ENCODE data around the gene ACE2. TPM values are rescaled to one million over a fixed set of nuclear protein-coding genes. Genes with fewer than 3 reads are reported as not detected.

The ACE2 gene
- polyA plus RNA-seq, 4 donors, result 42.0 to 389 (median 98.5) TPM

DNA sequence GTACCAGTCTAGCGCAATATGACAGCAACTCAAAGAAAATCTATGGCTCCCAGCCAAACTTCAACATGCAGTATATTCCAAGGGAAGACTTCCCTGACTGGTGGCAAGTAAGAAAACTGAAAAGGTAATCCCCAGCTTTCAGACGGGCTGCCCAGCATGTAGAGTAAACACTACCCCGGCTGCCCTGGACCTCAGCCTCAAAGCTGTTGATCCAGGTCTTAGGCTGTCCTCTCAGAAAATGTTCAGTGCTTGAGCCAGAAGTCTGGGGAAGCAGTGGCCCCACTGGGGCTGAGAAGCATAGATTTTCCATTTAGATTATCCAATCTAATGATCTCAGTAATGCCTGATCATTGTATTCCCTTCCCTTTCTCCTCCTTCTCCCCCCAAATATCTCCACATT lies 78.3 kb downstream of the ACE2 start:
- Histone ChIP-seq H3K27ac (ENCODE audit: low read depth in 1 of 3, low read length in 2 of 3) (no peak overlapping the region), H3K4me3 (ENCODE audit: low read depth in 1 of 3, low read length in 3 of 3) (no peak overlapping the region), H3K36me3 (ENCODE audit: control insufficient read depth in 3 of 3, insufficient read depth in 2 of 3, low read depth in 1 of 3, low read length in 3 of 3) (peaks cover 0 to 1% (median 0%) of the 10 kb centered on the region in 3 donors), H3K4me1 (ENCODE audit: control insufficient read depth in 3 of 3, insufficient read depth in 2 of 3, low read depth in 1 of 3, low read length in 2 of 3) (no peaks in the 10 kb centered on the region), H3K9me3 (ENCODE audit: control insufficient read depth in 2 of 2, insufficient read depth in 1 of 2, low read depth in 1 of 2, low read length in 1 of 2) (no peaks in the 10 kb centered on the region), H3K27me3 (ENCODE audit: control insufficient read depth in 3 of 3, insufficient read depth in 3 of 3, low read length in 3 of 3) (no peaks in the 10 kb centered on the region)
- DNase-seq, result no peak
- WGBS, 3 donors, result 79 to 92% (median 82%) methylated on average over 3 of the region's 3 CpGs
- no peak for FAIRE-seq

DNA sequence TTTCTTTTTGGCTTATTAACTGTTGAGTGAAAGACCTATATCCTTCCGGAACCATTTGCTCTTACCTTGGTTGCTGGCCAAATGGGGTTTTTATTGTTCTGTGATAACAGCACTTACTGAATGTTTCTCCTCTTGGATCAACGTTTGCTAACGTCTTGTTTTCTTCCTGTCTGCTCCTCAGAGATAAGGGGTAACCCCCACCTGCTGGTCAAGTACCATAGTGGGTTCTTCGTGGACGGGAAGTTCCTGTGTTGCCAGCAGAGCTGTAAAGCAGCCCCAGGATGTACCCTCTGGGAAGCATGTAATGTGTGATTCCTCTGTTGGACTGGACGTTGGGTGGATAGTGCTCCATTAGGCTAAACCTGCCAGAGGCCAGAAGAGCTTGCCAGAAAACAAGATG lies 84.8 kb downstream of the ACE2 start:
- FAIRE-seq (no peak), DNase-seq (peak in 1 of 2 donors; percentile 28)
- no peaks in the 10 kb centered on the region for H3K4me1 ChIP-seq (ENCODE audit: control insufficient read depth in 3 of 3, insufficient read depth in 2 of 3, low read depth in 1 of 3, low read length in 2 of 3)
- H3K36me3 ChIP-seq (ENCODE audit: control insufficient read depth in 3 of 3, insufficient read depth in 2 of 3, low read depth in 1 of 3, low read length in 3 of 3), result peaks cover 0 to 2% (median 1%) of the 10 kb centered on the region in 3 donors
- H3K9me3 ChIP-seq (ENCODE audit: control insufficient read depth in 2 of 2, insufficient read depth in 1 of 2, low read depth in 1 of 2, low read length in 1 of 2), result no peaks in the 10 kb centered on the region
- 2 to 18% (median 10%) methylated on average over 6 of the region's 6 CpGs for WGBS, 3 donors
- peak overlapping the region in 1 of 3 donors; percentile 14 for H3K27ac ChIP-seq (ENCODE audit: low read depth in 1 of 3, low read length in 2 of 3)
- H3K27me3 ChIP-seq (ENCODE audit: control insufficient read depth in 3 of 3, insufficient read depth in 3 of 3, low read length in 3 of 3), result no peaks in the 10 kb centered on the region
- H3K4me3 ChIP-seq (ENCODE audit: low read depth in 1 of 3, low read length in 3 of 3), result no peak overlapping the region

DNA sequence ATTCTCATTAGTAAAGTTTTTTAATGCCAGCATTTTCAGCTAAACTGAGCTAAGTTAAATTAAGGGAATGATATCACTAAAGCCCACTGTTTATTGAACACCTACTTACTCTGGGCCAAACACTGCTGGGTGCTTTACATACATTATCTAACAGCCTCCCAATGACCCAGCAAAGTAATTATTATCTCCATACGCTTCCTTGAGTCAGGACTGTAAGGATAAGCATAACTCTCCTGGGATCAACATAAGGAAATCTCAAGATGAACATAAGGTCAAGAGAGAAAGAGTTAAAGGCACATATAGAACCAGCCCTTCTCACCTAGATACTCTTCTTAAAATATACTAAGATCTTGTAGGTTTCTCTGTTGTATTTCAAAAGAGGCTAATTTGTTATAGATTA lies 86.5 kb downstream of the ACE2 start:
- H3K9me3 ChIP-seq (ENCODE audit: control insufficient read depth in 2 of 2, insufficient read depth in 1 of 2, low read depth in 1 of 2, low read length in 1 of 2), result no peaks in the 10 kb centered on the region
- FAIRE-seq (no peak), DNase-seq (no peak)
- H3K4me1 ChIP-seq (ENCODE audit: control insufficient read depth in 3 of 3, insufficient read depth in 2 of 3, low read depth in 1 of 3, low read length in 2 of 3), result no peaks in the 10 kb centered on the region
- peaks cover 0 to 2% (median 0%) of the 10 kb centered on the region in 3 donors for H3K36me3 ChIP-seq (ENCODE audit: control insufficient read depth in 3 of 3, insufficient read depth in 2 of 3, low read depth in 1 of 3, low read length in 3 of 3)
- H3K27me3 ChIP-seq (ENCODE audit: control insufficient read depth in 3 of 3, insufficient read depth in 3 of 3, low read length in 3 of 3), result no peaks in the 10 kb centered on the region
- no peak overlapping the region for H3K4me3 ChIP-seq (ENCODE audit: low read depth in 1 of 3, low read length in 3 of 3)
- 58 to 92% (median 74%) methylated on average over 1 of the region's 1 CpG for WGBS, 3 donors
- no peak overlapping the region for H3K27ac ChIP-seq (ENCODE audit: low read depth in 1 of 3, low read length in 2 of 3)

DNA sequence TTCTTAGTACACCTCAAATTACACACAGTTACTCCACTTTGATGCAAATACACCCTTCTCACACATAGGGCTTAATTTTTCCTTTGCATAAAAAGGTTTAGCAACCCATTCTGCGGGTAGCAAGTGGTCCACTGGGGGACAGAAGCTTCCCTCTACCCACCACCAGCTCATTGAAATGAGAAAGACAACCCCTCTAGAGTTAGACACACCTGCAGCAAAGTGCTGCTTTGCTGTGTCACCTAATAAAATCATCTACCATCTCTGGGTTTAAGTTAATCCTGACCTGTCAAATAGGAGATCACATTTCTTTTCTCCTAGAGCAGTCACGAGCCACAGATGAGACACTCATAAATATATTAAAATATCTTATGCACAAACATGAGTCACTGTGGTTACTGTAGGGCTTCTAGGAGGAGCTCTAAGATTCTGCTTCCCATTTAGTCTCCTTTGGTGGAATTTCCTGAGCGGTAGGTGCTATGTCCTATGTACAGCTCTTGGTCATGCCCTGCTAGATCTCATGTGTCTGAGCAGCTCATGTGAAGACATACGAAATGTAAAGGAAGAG lies 88.3 kb downstream of the ACE2 start:
- no peaks in the 10 kb centered on the region for H3K27me3 ChIP-seq (ENCODE audit: control insufficient read depth in 3 of 3, insufficient read depth in 3 of 3, low read length in 3 of 3)
- FAIRE-seq (no peak), DNase-seq (no peak)
- H3K4me1 ChIP-seq (ENCODE audit: control insufficient read depth in 3 of 3, insufficient read depth in 2 of 3, low read depth in 1 of 3, low read length in 2 of 3), result no peaks in the 10 kb centered on the region
- peaks cover 0 to 2% (median 0%) of the 10 kb centered on the region in 3 donors for H3K36me3 ChIP-seq (ENCODE audit: control insufficient read depth in 3 of 3, insufficient read depth in 2 of 3, low read depth in 1 of 3, low read length in 3 of 3)
- WGBS, 3 donors, result 65 to 86% (median 81%) methylated on average over 4 of the region's 4 CpGs
- no peak overlapping the region for H3K4me3 ChIP-seq (ENCODE audit: low read depth in 1 of 3, low read length in 3 of 3)
- H3K27ac ChIP-seq (ENCODE audit: low read depth in 1 of 3, low read length in 2 of 3), result no peak overlapping the region
- H3K9me3 ChIP-seq (ENCODE audit: control insufficient read depth in 2 of 2, insufficient read depth in 1 of 2, low read depth in 1 of 2, low read length in 1 of 2), result no peaks in the 10 kb centered on the region

DNA sequence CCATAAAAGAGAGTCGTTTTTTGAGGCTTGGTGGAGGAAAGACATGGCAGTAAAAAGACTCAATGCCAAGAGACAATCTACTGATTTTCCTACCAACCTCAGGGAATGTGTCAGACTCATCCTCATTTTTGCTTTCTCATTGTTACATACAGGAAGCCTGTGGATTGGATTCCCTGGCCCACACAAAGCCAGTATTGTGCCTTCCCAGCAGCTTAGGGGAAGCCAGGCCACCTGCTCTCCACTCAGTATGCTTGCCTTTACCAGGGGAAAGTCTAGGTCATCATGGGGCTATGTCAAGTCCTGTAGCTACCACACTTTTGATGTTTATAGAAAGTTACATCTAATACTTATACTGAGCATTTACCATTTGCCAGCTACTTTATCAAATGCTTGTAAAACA lies 89.2 kb downstream of the ACE2 start:
- no peak for FAIRE-seq
- H3K36me3 ChIP-seq (ENCODE audit: control insufficient read depth in 3 of 3, insufficient read depth in 2 of 3, low read depth in 1 of 3, low read length in 3 of 3), result peaks cover 0 to 2% (median 0%) of the 10 kb centered on the region in 3 donors
- no peaks in the 10 kb centered on the region for H3K4me1 ChIP-seq (ENCODE audit: control insufficient read depth in 3 of 3, insufficient read depth in 2 of 3, low read depth in 1 of 3, low read length in 2 of 3)
- no peak overlapping the region for H3K27ac ChIP-seq (ENCODE audit: low read depth in 1 of 3, low read length in 2 of 3)
- no peak for DNase-seq
- H3K9me3 ChIP-seq (ENCODE audit: control insufficient read depth in 2 of 2, insufficient read depth in 1 of 2, low read depth in 1 of 2, low read length in 1 of 2), result no peaks in the 10 kb centered on the region
- 19 to 42% (median 19%) methylated on average over 1 of the region's 1 CpG for WGBS, 3 donors
- H3K4me3 ChIP-seq (ENCODE audit: low read depth in 1 of 3, low read length in 3 of 3), result no peak overlapping the region
- H3K27me3 ChIP-seq (ENCODE audit: control insufficient read depth in 3 of 3, insufficient read depth in 3 of 3, low read length in 3 of 3), result no peaks in the 10 kb centered on the region

Other genes with a start within 250 kb of the ACE2 start
- gene VEGFD, start 216.5 kb downstream of the ACE2 start, polyA plus RNA-seq, result 1 to 10 TPM in 3 of 4 donors, under 1 TPM in 1; 0.13 to 1.6 (median 1.1) TPM
- gene PIR, start 107.6 kb downstream of the ACE2 start, polyA plus RNA-seq, result 10 to 100 TPM in 2 of 4 donors, 1 to 10 TPM in 2; 3.9 to 13.4 (median 11.3) TPM
- 1 to 10 TPM; 1.4 to 8.6 (median 5.5) TPM for gene BMX, start 100.2 kb downstream of the ACE2 start, polyA plus RNA-seq
- gene CLTRN, start 63.8 kb upstream of the ACE2 start, polyA plus RNA-seq, result 1 to 10 TPM in 1 of 4 donors, under 1 TPM in 2, not detected in 1; 0.52 to 1.9 (median 0.81) TPM
- gene CA5B, start 137.3 kb upstream of the ACE2 start, polyA plus RNA-seq, result 1 to 10 TPM in 2 of 4 donors, under 1 TPM in 2; 0.22 to 3.0 (median 1.3) TPM
- 10 to 100 TPM in 3 of 4 donors, 1 to 10 TPM in 1; 9.4 to 21.6 (median 13.5) TPM for gene ZRSR2, start 189.5 kb upstream of the ACE2 start, polyA plus RNA-seq

Measured in small intestine (tissue), 7 donors.